ENCODE measurements around the gene ERCC6L2. TPM values are rescaled to one million over a fixed set of nuclear protein-coding genes. Genes with fewer than 3 reads are reported as not detected.

The ERCC6L2 gene
- polyA plus RNA-seq (2012; ENCODE audit: insufficient read length, low read depth), result 7.6 TPM

- TF ChIP-seq FOXP2 (optimal IDR thresholded peaks at IDR 0.05; ENCODE audit: borderline replicate concordance, extremely low read depth, extremely low read length, insufficient read depth) (peak; percentile 98), POLR2AphosphoS5 (IDR thresholded peaks at IDR 0.05; ENCODE audit: low read depth, low read length) (peak; percentile 88), REST (IDR thresholded peaks at IDR 0.05; ENCODE audit: insufficient read depth in 1 of 2, low read depth in 2 of 2, low read length in 2 of 2) (peak; percentile 6 to 32; a peak in 1 of 4 replicates), TAF1 (IDR thresholded peaks at IDR 0.05; ENCODE audit: borderline replicate concordance, insufficient read depth, low read length) (peak; percentile 82), SIN3A (IDR thresholded peaks at IDR 0.05; ENCODE audit: borderline replicate concordance, insufficient read depth, low read length) (peak; percentile 98)
These were observed at the start of gene ERCC6L2 for GRCh38 chr9:95875305-95876137. ERCC6L2 (plus strand) TSS chr9:95875691; CDS start chr9:95876039, 348 bp downstream.

- TF ChIP-seq REST (IDR thresholded peaks at IDR 0.05; ENCODE audit: insufficient read depth in 1 of 2, low read depth in 2 of 2, low read length in 2 of 2) (no peak), POLR2AphosphoS5 (IDR thresholded peaks at IDR 0.05; ENCODE audit: low read depth, low read length) (no peak), TAF1 (IDR thresholded peaks at IDR 0.05; ENCODE audit: borderline replicate concordance, insufficient read depth, low read length) (no peak), SIN3A (IDR thresholded peaks at IDR 0.05; ENCODE audit: borderline replicate concordance, insufficient read depth, low read length) (no peak), FOXP2 (optimal IDR thresholded peaks at IDR 0.05; ENCODE audit: borderline replicate concordance, extremely low read depth, extremely low read length, insufficient read depth) (no peak)
These were observed 49.2 kb upstream of the ERCC6L2 start for GRCh38 chr9:95826183-95826838.

GRCh38 chr9:95830768-95831167 lies 44.7 kb upstream of the ERCC6L2 start:
- TF ChIP-seq SIN3A (IDR thresholded peaks at IDR 0.05; ENCODE audit: borderline replicate concordance, insufficient read depth, low read length) (no peak), FOXP2 (optimal IDR thresholded peaks at IDR 0.05; ENCODE audit: borderline replicate concordance, extremely low read depth, extremely low read length, insufficient read depth) (no peak), REST (IDR thresholded peaks at IDR 0.05; ENCODE audit: insufficient read depth in 1 of 2, low read depth in 2 of 2, low read length in 2 of 2) (no peak), TAF1 (IDR thresholded peaks at IDR 0.05; ENCODE audit: borderline replicate concordance, insufficient read depth, low read length) (no peak), POLR2AphosphoS5 (IDR thresholded peaks at IDR 0.05; ENCODE audit: low read depth, low read length) (no peak)

GRCh38 chr9:95831810-95832209 lies 43.7 kb upstream of the ERCC6L2 start:
- TF ChIP-seq POLR2AphosphoS5 (IDR thresholded peaks at IDR 0.05; ENCODE audit: low read depth, low read length), result no peak
- TF ChIP-seq FOXP2 (optimal IDR thresholded peaks at IDR 0.05; ENCODE audit: borderline replicate concordance, extremely low read depth, extremely low read length, insufficient read depth), result no peak
- no peak for TF ChIP-seq REST (IDR thresholded peaks at IDR 0.05; ENCODE audit: insufficient read depth in 1 of 2, low read depth in 2 of 2, low read length in 2 of 2)
- no peak for TF ChIP-seq SIN3A (IDR thresholded peaks at IDR 0.05; ENCODE audit: borderline replicate concordance, insufficient read depth, low read length)
- no peak for TF ChIP-seq TAF1 (IDR thresholded peaks at IDR 0.05; ENCODE audit: borderline replicate concordance, insufficient read depth, low read length)

Measured in PFSK-1 (cell line).